ENCODE data around the gene SPATA21. TPM values are rescaled to one million over a fixed set of nuclear protein-coding genes. Genes with fewer than 3 reads are reported as not detected.

SPATA21 gene
- total RNA-seq, 4 donors from 2014 or later: not detected

DNA sequence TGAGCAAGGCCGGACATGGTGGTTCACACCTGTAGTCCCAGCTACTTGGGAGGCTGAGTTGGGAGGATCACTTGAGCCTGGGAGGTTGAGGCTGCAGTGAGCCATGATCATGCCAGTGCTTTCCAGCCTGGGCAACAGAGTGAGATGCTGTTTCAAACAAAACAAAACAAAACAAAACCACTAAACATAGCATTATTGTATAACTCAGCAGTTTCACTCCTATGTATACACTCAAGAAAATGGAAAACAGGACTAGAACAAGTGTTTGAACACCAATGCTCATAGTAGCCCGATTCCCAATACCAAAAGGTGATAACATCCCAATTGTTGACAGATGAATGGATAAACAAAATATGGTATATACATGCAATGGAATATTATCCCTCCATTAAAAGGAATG, 1.3 kb upstream of the SPATA21 start:
- Histone ChIP-seq H3K4me3 (no peak overlapping the region), H3K27ac (no peak overlapping the region), H3K27me3 (no peaks in the 10 kb centered on the region), H3K36me3 (no peaks in the 10 kb centered on the region), H3K9me3 (no peaks in the 10 kb centered on the region), H3K4me1 (peaks cover 6 to 29% (median 18%) of the 10 kb centered on the region in 4 donors)
- whole genome bisulfite sequencing, 2 donors (ENCODE audit: low coverage in 1 of 2): 83 to 94% methylated on average over 2 of the region's 2 CpGs
- intact Hi-C loops (cut with DNase I; ENCODE audit: low total_unique reads) (no loop called here), in situ Hi-C loops (cut with MboI; ENCODE audit: low pct_ligation_motif_present in 1 of 4, low pct_unique_long_range_greater_than_20kb in 1 of 4, low sequenced_read_pairs in 3 of 4) (no loop called here)
- DNase-seq: no peak
- TF ChIP-seq CTCF (IDR thresholded peaks at IDR 0.05): no peak
- no peak for TF ChIP-seq EP300 (IDR thresholded peaks at IDR 0.05; ENCODE audit: low read depth)
- no peak for TF ChIP-seq POLR2AphosphoS5 (IDR thresholded peaks at IDR 0.05)
- TF ChIP-seq POLR2A (IDR thresholded peaks at IDR 0.05): no peak

DNA sequence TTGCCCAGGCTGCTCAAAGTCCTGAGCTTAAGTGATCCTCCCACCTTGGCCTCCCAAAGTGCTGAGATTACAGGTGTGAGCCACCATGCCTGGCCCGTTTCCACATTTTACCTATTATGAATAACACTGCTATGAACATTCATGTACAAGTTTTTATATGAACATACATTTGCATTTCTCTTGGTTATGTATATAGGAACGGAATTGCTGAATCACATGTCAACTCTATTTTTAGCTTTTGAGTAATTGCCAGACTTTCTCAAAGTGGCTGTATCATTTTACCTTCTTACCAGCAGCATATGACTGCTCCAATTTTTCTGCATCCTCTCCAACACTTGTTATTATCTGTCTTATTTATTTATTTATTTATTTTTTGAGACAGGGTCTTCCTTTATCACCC, 2.7 kb downstream of the SPATA21 start:
- no peaks in the 10 kb centered on the region for H3K36me3 ChIP-seq
- no peaks in the 10 kb centered on the region for H3K9me3 ChIP-seq
- intact Hi-C loops (cut with DNase I; ENCODE audit: low total_unique reads): no loop called here
- no peak overlapping the region for H3K4me3 ChIP-seq
- H3K4me1 ChIP-seq: no peaks in the 10 kb centered on the region
- no peak for DNase-seq
- H3K27me3 ChIP-seq: no peaks in the 10 kb centered on the region
- in situ Hi-C loops (cut with MboI; ENCODE audit: low pct_ligation_motif_present in 1 of 4, low pct_unique_long_range_greater_than_20kb in 1 of 4, low sequenced_read_pairs in 3 of 4): no loop called here
- no peak for TF ChIP-seq POLR2AphosphoS5 (IDR thresholded peaks at IDR 0.05)
- no peak for TF ChIP-seq POLR2A (IDR thresholded peaks at IDR 0.05)
- TF ChIP-seq CTCF (IDR thresholded peaks at IDR 0.05): no peak
- TF ChIP-seq EP300 (IDR thresholded peaks at IDR 0.05; ENCODE audit: low read depth): no peak
- H3K27ac ChIP-seq: no peak overlapping the region
- WGBS, 2 donors (ENCODE audit: low coverage in 1 of 2): 52 to 54% methylated on average over 2 of the region's 2 CpGs

DNA sequence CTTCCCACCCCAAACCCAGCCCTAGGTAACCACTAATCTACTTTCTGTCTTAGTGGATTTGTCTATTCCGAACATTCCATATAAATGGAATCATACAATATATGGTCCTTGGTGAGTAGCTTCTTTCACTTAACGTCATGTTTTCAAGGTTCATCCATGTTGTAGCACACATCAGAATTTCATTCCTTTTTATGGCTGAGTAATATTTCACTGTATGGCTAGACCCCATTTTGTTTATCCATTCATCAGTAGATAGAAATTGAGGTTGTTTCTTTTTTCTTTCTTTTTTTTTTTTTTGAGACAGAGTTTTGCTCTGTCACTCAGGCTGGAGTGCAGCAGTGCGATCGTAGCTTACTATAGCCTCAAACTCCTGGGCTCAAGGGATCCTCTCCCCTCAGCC, 3.2 kb downstream of the SPATA21 start:
- in situ Hi-C loops (cut with MboI; ENCODE audit: low pct_ligation_motif_present in 1 of 4, low pct_unique_long_range_greater_than_20kb in 1 of 4, low sequenced_read_pairs in 3 of 4): no loop called here
- no peaks in the 10 kb centered on the region for H3K36me3 ChIP-seq
- H3K27me3 ChIP-seq: no peaks in the 10 kb centered on the region
- H3K4me1 ChIP-seq: no peaks in the 10 kb centered on the region
- no peak for DNase-seq
- H3K9me3 ChIP-seq: no peaks in the 10 kb centered on the region
- TF ChIP-seq EP300 (IDR thresholded peaks at IDR 0.05; ENCODE audit: low read depth) (no peak), POLR2A (IDR thresholded peaks at IDR 0.05) (no peak), POLR2AphosphoS5 (IDR thresholded peaks at IDR 0.05) (no peak), CTCF (IDR thresholded peaks at IDR 0.05) (no peak)
- no peak overlapping the region for H3K4me3 ChIP-seq
- 98 to 100% methylated on average over 4 of the region's 4 CpGs for WGBS, 2 donors (ENCODE audit: low coverage in 1 of 2)
- H3K27ac ChIP-seq: no peak overlapping the region
- intact Hi-C loops (cut with DNase I; ENCODE audit: low total_unique reads): no loop called here

- no peak overlapping the region for H3K4me3 ChIP-seq
- H3K36me3 ChIP-seq: no peaks in the 10 kb centered on the region
- no peaks in the 10 kb centered on the region for H3K27me3 ChIP-seq
- no peaks in the 10 kb centered on the region for H3K9me3 ChIP-seq
- intact Hi-C loops (cut with DNase I; ENCODE audit: low total_unique reads): no loop called here
- no peak for DNase-seq
- in situ Hi-C loops (cut with MboI; ENCODE audit: low pct_ligation_motif_present in 1 of 4, low pct_unique_long_range_greater_than_20kb in 1 of 4, low sequenced_read_pairs in 3 of 4): no loop called here
- no peak overlapping the region for H3K27ac ChIP-seq
- H3K4me1 ChIP-seq: no peaks in the 10 kb centered on the region
- WGBS, 2 donors (ENCODE audit: low coverage in 1 of 2): 36 to 69% methylated on average over 5 to 9 of the region's 9 CpGs
- no peak for TF ChIP-seq POLR2AphosphoS5 (IDR thresholded peaks at IDR 0.05)
- TF ChIP-seq EP300 (IDR thresholded peaks at IDR 0.05; ENCODE audit: low read depth): no peak
- TF ChIP-seq CTCF (IDR thresholded peaks at IDR 0.05): no peak
- TF ChIP-seq POLR2A (IDR thresholded peaks at IDR 0.05): no peak
Measured at GRCh38 chr1:16433030-16433429, 4.2 kb downstream of the SPATA21 start.

Measured in transverse colon (tissue), 4 donors.